Coronary artery (tissue), 2 donors: ENCODE results near the gene DIAPH2.

ENCODE experiments used
- DNase-seq: peaks from one replicate; pipeline ENCODE4 v3.0.0-alpha.2; 2017; ENCODE audit warnings: low spot score
- H3K27ac ChIP-seq, 2 donors: fragments of 200-600 bp; sonication (generic); one replicate each; pipeline ENCODE4 v1.5.1; 2016 to 2019
- H3K4me3 ChIP-seq: fragments of 200-600 bp; sonication (generic); 2 replicates; pipeline ENCODE4 v1.5.1; 2016; ENCODE audit warnings: mild to moderate bottlenecking, moderate library complexity
- TF ChIP-seq, protein P1 (sequence below): fragments of 200-600 bp; sonication (generic); IDR thresholded peaks from one replicate; pipeline ENCODE4 v1.5.1; 2019; ENCODE audit warnings: antibody characterized with exemption

The DIAPH2 gene

DNA sequence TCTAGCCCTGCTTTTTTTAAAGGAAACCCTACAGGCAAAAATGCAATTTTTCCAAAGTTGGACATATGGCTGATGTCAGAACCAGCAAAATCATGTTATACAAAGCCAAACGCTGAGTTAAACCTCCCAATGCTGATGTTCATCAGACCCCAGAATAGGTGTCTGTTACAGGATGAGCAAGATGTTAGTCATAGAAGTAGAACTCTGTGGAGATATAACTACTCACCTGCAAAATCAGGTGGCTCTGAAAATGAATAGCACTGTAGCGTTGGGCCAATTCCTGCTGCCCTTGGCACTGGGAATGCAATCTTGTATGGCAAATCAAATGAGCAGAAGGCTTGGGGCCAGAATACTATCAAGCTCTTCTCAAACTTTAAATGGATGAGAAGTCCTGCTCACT, 833.1 kb downstream of the DIAPH2 start:
- no peak for DNase-seq
- H3K4me3 ChIP-seq, result no peak overlapping the region
- TF ChIP-seq, protein P1, sequence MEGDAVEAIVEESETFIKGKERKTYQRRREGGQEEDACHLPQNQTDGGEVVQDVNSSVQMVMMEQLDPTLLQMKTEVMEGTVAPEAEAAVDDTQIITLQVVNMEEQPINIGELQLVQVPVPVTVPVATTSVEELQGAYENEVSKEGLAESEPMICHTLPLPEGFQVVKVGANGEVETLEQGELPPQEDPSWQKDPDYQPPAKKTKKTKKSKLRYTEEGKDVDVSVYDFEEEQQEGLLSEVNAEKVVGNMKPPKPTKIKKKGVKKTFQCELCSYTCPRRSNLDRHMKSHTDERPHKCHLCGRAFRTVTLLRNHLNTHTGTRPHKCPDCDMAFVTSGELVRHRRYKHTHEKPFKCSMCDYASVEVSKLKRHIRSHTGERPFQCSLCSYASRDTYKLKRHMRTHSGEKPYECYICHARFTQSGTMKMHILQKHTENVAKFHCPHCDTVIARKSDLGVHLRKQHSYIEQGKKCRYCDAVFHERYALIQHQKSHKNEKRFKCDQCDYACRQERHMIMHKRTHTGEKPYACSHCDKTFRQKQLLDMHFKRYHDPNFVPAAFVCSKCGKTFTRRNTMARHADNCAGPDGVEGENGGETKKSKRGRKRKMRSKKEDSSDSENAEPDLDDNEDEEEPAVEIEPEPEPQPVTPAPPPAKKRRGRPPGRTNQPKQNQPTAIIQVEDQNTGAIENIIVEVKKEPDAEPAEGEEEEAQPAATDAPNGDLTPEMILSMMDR, result no peak

DNA sequence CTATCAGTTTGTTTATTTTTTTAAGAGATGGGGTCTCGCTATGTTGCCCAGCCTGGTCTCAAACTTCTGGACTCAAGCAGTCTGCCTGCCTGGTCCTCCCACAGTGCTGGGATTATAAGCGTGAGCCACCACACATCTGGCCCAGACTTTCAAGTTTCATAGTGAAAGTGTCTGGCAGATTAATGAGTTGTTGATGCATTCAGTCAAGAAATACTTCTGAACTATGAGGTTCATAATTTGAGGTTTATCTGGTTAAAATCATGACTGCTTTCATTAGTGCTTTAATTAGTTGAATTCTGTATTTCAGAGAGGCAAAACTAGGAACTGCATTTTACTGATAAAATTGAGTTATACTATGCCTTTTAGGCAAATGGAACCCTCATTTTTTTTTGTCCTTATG, 837.7 kb downstream of the DIAPH2 start:
- TF ChIP-seq, protein P1, result no peak
- H3K27ac ChIP-seq, result no peak overlapping the region
- DNase-seq, result no peak
- no peak overlapping the region for H3K4me3 ChIP-seq

More for the DNA sequence above, 833.1 kb downstream of the DIAPH2 start:
- H3K27ac ChIP-seq, result no peak overlapping the region

DNA sequence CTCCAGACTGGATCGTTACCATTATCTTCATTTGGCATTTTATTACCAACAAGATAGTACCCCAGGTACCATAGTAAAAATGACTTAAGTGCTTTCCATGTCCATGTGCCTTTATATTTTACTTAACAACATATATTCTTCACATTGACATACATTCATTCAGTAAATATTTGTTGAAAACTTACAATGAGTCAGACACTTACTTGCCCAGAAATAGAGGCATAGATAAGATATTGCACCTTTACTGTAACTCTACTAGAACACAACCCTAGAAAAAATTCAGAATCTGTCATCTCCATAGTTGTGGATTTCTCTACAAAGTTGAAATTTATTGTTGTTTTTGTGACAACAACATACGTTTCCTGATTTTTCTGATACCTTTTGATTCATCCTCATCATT, 839.7 kb downstream of the DIAPH2 start:
- no peak for DNase-seq
- Histone ChIP-seq H3K4me3 (no peak overlapping the region), H3K27ac (no peak overlapping the region)
- TF ChIP-seq, protein P1, result no peak

DNA sequence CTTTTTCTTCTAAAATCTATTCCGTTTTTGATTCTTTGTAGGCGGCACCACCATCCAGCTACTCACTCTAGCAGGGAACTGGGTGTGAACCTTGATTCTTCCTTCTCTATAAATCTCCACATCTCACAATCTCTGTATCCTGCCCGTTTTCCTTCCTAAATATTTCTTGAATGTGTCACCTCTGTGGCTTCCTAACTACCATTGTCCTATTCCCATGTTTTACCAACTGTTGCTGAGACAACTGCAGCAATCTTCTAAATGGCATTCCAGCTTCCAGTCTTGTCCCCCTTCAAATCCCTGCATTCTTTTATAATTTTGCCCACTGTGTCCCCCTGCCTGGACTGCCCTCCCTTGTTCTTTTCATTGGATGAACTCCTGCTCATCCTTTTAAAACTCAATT, 840.4 kb downstream of the DIAPH2 start:
- TF ChIP-seq, protein P1, result no peak
- H3K27ac ChIP-seq, result no peak overlapping the region
- DNase-seq, result no peak
- no peak overlapping the region for H3K4me3 ChIP-seq

DNA sequence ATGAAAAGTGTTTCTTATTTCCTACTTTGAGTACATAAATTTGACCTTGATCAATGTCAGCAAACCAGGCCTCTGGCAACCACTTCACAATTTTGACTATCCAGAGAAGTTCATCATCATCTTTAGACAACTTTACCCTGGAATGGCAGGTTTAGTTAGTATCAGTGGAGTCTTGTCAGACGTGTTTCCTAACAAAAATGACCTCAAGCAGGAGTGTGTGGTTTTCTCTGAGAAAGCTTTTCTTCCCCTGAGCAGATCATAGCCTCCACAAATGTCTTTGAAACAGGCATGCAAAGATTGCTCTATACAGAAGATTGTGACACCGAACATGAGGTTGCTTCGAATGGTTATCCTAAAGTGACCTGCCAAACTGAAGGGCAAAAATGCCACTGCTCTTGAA, 841.3 kb downstream of the DIAPH2 start:
- Histone ChIP-seq H3K27ac (no peak overlapping the region), H3K4me3 (no peak overlapping the region)
- TF ChIP-seq, protein P1, result no peak
- no peak for DNase-seq

DNA sequence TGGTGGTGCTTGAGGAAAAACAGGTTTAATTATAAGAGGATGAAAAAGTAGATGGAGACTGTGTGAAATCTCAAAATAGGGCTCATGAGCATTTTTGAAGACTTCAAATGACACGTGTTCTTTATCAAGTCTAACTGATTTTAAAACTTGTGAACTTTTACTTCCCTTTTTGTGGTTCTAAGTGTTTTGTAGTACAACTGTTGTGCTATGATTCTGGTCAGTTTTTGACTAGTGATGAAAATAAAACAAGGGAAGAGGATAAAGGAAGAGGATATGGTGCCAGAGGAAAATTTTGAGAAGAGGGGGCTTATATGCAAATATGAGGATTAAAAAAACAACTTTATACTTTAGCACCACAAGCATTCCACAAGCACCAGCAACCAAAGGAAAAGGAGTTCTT, 843.1 kb downstream of the DIAPH2 start:
- TF ChIP-seq, protein P1, result no peak
- Histone ChIP-seq H3K27ac (no peak overlapping the region), H3K4me3 (no peak overlapping the region)
- DNase-seq, result no peak

DNA sequence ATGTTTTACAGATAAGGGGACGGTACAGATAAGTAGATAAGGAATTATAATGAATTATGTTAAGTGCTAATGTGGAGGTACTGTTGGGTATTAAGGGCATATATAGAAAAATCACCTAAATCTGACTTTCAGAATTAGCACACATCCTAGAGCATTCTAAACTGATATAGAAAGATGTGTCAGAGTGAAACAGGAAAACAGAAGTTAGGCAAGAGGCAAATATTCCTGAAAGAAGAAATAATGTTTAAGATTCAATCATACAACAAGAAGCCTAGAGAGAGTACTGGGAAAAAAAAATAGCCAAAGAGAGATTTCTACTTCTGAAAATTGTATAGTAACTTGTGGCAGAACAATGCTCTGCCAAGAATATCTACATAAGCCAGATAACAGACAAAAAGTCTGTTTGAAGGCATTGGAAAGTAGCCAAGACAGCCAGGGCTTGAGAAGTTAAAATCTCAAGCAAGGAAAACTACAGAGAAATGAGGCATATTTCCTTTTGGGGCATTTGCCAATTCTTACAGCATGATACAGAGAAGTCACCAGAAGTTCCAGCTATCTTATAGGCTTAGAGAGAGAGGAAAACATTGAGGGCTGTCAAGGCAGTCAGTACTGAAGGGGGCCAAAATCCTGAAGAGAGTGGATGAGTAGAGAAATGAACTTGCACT, 845.0 kb downstream of the DIAPH2 start:
- TF ChIP-seq, protein P1, result no peak
- no peak overlapping the region for H3K27ac ChIP-seq
- no peak overlapping the region for H3K4me3 ChIP-seq
- no peak for DNase-seq
